Measurements from ENCODE around the gene CARS2.
"Not testable (repeated sequence)": the region's sequence is repeated elsewhere in the genome, so short reads cannot be mapped to it uniquely, and the experiment has no call there.

DNA sequence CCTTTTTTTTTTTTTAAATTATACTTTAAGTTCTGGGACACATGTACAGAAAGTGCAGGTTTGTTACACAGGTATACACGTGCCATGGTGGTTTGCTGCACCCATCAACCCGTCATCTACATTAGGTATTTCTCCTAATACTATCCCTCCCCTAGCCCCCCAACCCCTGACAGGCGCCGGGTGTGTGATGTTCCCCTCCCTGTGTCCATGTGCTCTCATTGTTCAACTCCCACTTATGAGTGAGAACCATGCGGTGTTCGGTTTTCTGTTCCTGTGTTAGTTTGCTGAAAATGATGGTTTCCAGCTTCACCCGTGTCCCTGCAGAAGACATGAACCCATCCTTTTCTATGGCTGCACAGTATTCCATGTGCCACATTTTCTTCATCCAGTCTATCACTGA lies 10.1 kb downstream of the CARS2 start:
- TF ChIP-seq OSR1 (CRISPR knock-in tag; IDR thresholded peaks at IDR 0.05); ZFP30 (CRISPR knock-in tag; IDR thresholded peaks at IDR 0.05); RARB (CRISPR knock-in tag; IDR thresholded peaks at IDR 0.05); ZFP3 (CRISPR knock-in tag; IDR thresholded peaks at IDR 0.05); ZNF8 (CRISPR knock-in tag; IDR thresholded peaks at IDR 0.05); ZC3H10 (CRISPR knock-in tag; IDR thresholded peaks at IDR 0.05); TOX (CRISPR knock-in tag; IDR thresholded peaks at IDR 0.05; ENCODE audit: borderline replicate concordance); PATZ1 (CRISPR knock-in tag; IDR thresholded peaks at IDR 0.05; ENCODE audit: borderline replicate concordance); CSDC2 (CRISPR knock-in tag; IDR thresholded peaks at IDR 0.05); SNAI2 (CRISPR knock-in tag; IDR thresholded peaks at IDR 0.05); TSHZ2 (CRISPR knock-in tag; IDR thresholded peaks at IDR 0.05); CREB5 (CRISPR knock-in tag; IDR thresholded peaks at IDR 0.05; ENCODE audit: low read depth); ISL1 (CRISPR knock-in tag; IDR thresholded peaks at IDR 0.05): not testable (repeated sequence)
